ENCODE results near the gene DOCK4. TPM values are rescaled to one million over a fixed set of nuclear protein-coding genes. Genes with fewer than 3 reads are reported as not detected.
A peak's percentile ranks its signal among the peaks of the same experiment; 100 is the strongest.

DOCK4 gene
- polyA plus RNA-seq, 3 donors: 19.3 to 22.7 (median 20.0) TPM

- DNase-seq (ENCODE audit: low read depth in 3 of 3, low spot score in 2 of 3): no peak
Observed at GRCh38 chr7:112021379-112022044, 184.7 kb downstream of the DOCK4 start.

GRCh38 chr7:112020800-112021199 is 185.4 kb downstream of the DOCK4 start:
- no peak for DNase-seq (ENCODE audit: low read depth in 3 of 3, low spot score in 2 of 3)

GRCh38 chr7:112019932-112020331 is 186.3 kb downstream of the DOCK4 start:
- no peak for DNase-seq (ENCODE audit: low read depth in 3 of 3, low spot score in 2 of 3)

- DNase-seq (ENCODE audit: low read depth in 3 of 3, low spot score in 2 of 3): no peak
Observed at GRCh38 chr7:112018305-112019030, 187.7 kb downstream of the DOCK4 start.

- no peak for DNase-seq (ENCODE audit: low read depth in 3 of 3, low spot score in 2 of 3)
Observed at GRCh38 chr7:112015146-112015545, 191.1 kb downstream of the DOCK4 start.

- DNase-seq (ENCODE audit: low read depth in 3 of 3, low spot score in 2 of 3): no peak
Observed at GRCh38 chr7:112014347-112014746, 191.9 kb downstream of the DOCK4 start.

- DNase-seq (ENCODE audit: low read depth in 3 of 3, low spot score in 2 of 3): no peak
Observed at GRCh38 chr7:112013274-112013673, 192.9 kb downstream of the DOCK4 start.

- DNase-seq (ENCODE audit: low read depth in 3 of 3, low spot score in 2 of 3): no peak
Observed at GRCh38 chr7:112012242-112012641, 194.0 kb downstream of the DOCK4 start.

- no peak for DNase-seq (ENCODE audit: low read depth in 3 of 3, low spot score in 2 of 3)
Observed at GRCh38 chr7:112010994-112011393, 195.2 kb downstream of the DOCK4 start.

- no peak for DNase-seq (ENCODE audit: low read depth in 3 of 3, low spot score in 2 of 3)
Observed at GRCh38 chr7:112010109-112010508, 196.1 kb downstream of the DOCK4 start.

- DNase-seq (ENCODE audit: low read depth in 3 of 3, low spot score in 2 of 3): no peak
Observed at GRCh38 chr7:112009081-112009480, 197.1 kb downstream of the DOCK4 start.

- no peak for DNase-seq (ENCODE audit: low read depth in 3 of 3, low spot score in 2 of 3)
Observed at GRCh38 chr7:112007185-112007584, 199.0 kb downstream of the DOCK4 start.

GRCh38 chr7:112006071-112006470 is 200.1 kb downstream of the DOCK4 start:
- no peak for DNase-seq (ENCODE audit: low read depth in 3 of 3, low spot score in 2 of 3)

- no peak for DNase-seq (ENCODE audit: low read depth in 3 of 3, low spot score in 2 of 3)
Observed at GRCh38 chr7:112005205-112005775, 200.9 kb downstream of the DOCK4 start.

GRCh38 chr7:112001091-112001826 is 204.9 kb downstream of the DOCK4 start:
- no peak for DNase-seq (ENCODE audit: low read depth in 3 of 3, low spot score in 2 of 3)

- peak in 1 of 3 donors; percentile 18 for DNase-seq (ENCODE audit: low read depth in 3 of 3, low spot score in 2 of 3)
Observed at GRCh38 chr7:111998326-111998725, 207.9 kb downstream of the DOCK4 start.

GRCh38 chr7:111997546-111997945 is 208.7 kb downstream of the DOCK4 start:
- no peak for DNase-seq (ENCODE audit: low read depth in 3 of 3, low spot score in 2 of 3)

- DNase-seq (ENCODE audit: low read depth in 3 of 3, low spot score in 2 of 3): no peak
Observed at GRCh38 chr7:111992601-111993000, 213.6 kb downstream of the DOCK4 start.

GRCh38 chr7:111990643-111991042 is 215.6 kb downstream of the DOCK4 start:
- DNase-seq (ENCODE audit: low read depth in 3 of 3, low spot score in 2 of 3): peak; percentile 32 to 70 (median 41)

- DNase-seq (ENCODE audit: low read depth in 3 of 3, low spot score in 2 of 3): no peak
Observed at GRCh38 chr7:111987886-111988285, 218.3 kb downstream of the DOCK4 start.

- no peak for DNase-seq (ENCODE audit: low read depth in 3 of 3, low spot score in 2 of 3)
Observed at GRCh38 chr7:111987115-111987826, 218.9 kb downstream of the DOCK4 start.

All from right renal cortex interstitium (tissue), 3 donors.